ENCODE results near the gene RALGPS2.

RALGPS2 gene

DNA sequence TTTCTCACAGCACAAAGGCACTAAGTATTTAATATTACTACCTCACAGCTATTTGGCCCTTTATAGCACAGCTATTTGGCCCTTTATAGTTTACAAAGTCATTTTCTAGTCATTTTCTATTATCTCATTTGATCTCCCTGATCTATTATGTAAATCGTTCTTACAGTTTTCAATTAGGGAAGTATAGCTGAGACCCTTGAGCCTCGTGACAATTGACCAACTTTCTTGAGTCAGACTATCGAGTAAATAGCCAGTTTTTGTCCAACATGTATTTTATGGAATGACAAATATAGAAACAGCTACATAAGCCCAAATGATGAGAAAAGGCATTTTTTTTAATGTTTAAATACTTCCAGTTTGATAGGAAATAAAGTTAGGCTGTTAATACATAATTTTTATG is 152.9 kb downstream of the RALGPS2 start:
- H3K9me3 Mint-ChIP-seq (ENCODE audit: low read depth), result no peaks in the 10 kb centered on the region
- H3K27ac Mint-ChIP-seq, result no peak overlapping the region

DNA sequence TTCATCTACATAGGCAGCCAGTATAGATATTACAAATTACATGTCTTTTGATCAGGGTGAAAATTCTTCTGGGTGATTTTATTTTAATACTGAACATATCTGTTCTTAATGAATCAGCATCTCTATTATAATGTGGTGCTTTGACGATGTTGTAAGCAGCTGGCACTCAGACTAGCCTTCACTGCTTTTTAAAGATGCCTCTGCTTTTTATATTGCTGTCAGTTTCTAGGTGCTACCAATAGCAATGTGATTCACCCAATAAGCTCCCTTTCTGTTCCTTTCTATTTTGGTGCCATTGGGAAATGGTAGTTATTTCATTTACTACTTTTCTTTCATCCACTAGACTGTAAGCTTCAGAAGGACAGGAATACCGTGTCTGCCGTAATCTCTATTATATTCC is 156.9 kb downstream of the RALGPS2 start:
- H3K4me3 Mint-ChIP-seq, result no peak overlapping the region
- peaks cover 14% of the 10 kb centered on the region for H3K36me3 Mint-ChIP-seq
- no peaks in the 10 kb centered on the region for H3K27me3 Mint-ChIP-seq
- H3K9me3 Mint-ChIP-seq (ENCODE audit: low read depth), result no peaks in the 10 kb centered on the region
- no peak overlapping the region for H3K27ac Mint-ChIP-seq
- H3K4me1 Mint-ChIP-seq (ENCODE audit: low read depth), result no peaks in the 10 kb centered on the region

More for the DNA sequence above, 152.9 kb downstream of the RALGPS2 start:
- no peak overlapping the region for H3K4me3 Mint-ChIP-seq
- H3K27me3 Mint-ChIP-seq, result no peaks in the 10 kb centered on the region
- peaks cover 8% of the 10 kb centered on the region for H3K36me3 Mint-ChIP-seq
- no peaks in the 10 kb centered on the region for H3K4me1 Mint-ChIP-seq (ENCODE audit: low read depth)

DNA sequence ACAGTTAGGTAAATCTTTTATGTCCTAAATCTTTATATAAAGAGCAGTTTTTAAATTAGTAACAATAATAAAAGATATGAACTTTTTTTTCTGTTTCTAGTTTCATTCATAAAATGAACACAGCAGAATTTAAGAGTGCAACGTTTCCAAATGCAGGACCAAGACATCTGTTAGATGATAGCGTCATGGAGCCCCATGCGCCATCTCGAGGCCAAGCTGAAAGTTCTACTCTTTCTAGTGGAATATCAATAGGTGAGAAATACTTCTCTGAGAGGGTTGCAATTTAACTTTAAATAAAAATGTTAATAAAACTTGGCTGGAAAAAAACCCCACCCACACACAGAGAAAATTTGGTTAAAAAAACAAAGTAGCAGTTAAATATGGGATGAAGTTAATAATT is 160.8 kb downstream of the RALGPS2 start:
- no peak overlapping the region for H3K4me3 Mint-ChIP-seq
- no peaks in the 10 kb centered on the region for H3K9me3 Mint-ChIP-seq (ENCODE audit: low read depth)
- H3K4me1 Mint-ChIP-seq (ENCODE audit: low read depth), result no peaks in the 10 kb centered on the region
- peaks cover 12% of the 10 kb centered on the region for H3K36me3 Mint-ChIP-seq
- H3K27me3 Mint-ChIP-seq, result no peaks in the 10 kb centered on the region
- no peak overlapping the region for H3K27ac Mint-ChIP-seq

DNA sequence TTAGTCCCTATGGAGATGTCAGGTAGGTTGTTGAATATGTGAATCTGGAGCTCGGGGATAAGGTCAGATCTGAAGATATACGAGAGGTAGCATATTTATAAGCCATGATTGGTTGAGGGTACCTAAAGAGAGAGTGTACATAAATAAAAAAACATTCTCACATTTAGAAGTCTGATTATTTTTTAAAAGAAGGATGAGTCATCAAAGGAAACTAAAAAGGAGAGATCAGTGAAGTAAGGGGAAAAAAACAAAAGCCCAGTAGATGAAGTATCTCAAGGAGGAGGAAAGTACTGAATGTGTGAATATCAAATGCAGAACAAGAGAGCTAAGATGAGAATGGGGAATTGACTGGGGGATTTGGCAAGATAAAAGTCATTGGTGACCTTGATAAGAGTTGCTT is 161.5 kb downstream of the RALGPS2 start:
- Mint-ChIP-seq H3K9me3 (ENCODE audit: low read depth) (no peaks in the 10 kb centered on the region), H3K27ac (no peak overlapping the region), H3K36me3 (peaks cover 9% of the 10 kb centered on the region), H3K27me3 (no peaks in the 10 kb centered on the region), H3K4me1 (ENCODE audit: low read depth) (no peaks in the 10 kb centered on the region), H3K4me3 (no peak overlapping the region)

DNA sequence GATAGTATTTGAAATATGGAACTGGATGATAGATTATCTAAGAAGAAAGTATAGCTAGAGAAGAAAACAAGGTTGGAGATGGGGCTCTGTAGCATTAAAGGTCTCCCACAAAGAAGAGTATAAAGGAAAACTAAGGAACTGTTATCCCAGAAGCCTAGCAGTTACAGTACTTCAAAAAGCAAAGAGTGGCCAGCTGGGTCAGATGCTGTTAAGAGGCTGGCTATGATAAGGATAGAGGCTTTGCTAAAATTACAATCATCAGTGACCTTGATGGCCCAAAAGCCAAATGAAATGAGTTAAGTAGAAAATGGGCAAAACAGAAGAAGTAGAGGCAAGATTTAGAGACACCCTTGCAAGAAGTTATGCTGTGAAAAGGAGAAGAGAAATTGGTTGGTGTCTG is 170.9 kb downstream of the RALGPS2 start:
- Mint-ChIP-seq H3K27me3 (no peaks in the 10 kb centered on the region), H3K9me3 (ENCODE audit: low read depth) (peaks cover 10% of the 10 kb centered on the region), H3K4me1 (ENCODE audit: low read depth) (peaks cover 12% of the 10 kb centered on the region), H3K27ac (no peak overlapping the region), H3K36me3 (peaks cover 26% of the 10 kb centered on the region), H3K4me3 (no peak overlapping the region)

DNA sequence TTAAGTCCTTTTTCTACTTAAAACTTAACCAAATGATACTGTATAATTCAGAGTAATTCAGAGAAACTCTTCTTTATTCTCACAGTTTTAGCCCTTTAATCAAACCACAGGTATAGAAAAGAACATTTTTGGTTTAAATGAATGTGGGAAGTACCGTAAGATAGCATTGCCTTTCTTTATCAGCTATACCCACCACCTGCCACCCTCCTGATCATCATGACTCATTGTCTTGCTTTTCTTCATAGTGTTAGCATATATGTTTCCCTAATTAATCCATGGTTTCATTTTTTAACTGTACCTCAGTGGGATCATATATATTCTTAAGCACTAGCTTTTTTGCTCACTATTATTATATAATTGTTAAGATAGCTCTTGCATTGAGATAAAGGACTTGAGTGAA is 173.4 kb downstream of the RALGPS2 start:
- Mint-ChIP-seq H3K27ac (no peak overlapping the region), H3K4me3 (no peak overlapping the region), H3K27me3 (no peaks in the 10 kb centered on the region), H3K4me1 (ENCODE audit: low read depth) (peaks cover 12% of the 10 kb centered on the region), H3K36me3 (peaks cover 36% of the 10 kb centered on the region), H3K9me3 (ENCODE audit: low read depth) (peaks cover 10% of the 10 kb centered on the region)

DNA sequence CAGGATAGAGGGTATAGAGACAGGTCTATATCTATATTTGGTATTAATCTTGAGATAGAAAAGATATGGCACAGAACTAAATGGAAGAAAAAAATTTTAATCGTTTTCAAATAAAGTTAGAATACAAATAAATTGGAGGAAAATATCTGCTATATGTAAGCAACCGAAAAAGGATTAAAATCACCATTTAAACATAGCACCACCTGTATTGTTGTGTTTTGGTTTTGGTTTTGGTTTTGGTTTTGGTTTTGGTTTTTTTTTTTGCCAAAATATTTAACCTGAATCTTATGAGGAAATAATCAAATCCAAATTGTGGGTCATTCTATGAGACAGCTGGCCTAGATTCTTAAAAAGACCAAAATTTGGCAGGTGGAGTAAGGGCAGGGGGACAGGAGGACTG is 174.4 kb downstream of the RALGPS2 start:
- Mint-ChIP-seq H3K27me3 (no peaks in the 10 kb centered on the region), H3K36me3 (peaks cover 41% of the 10 kb centered on the region), H3K9me3 (ENCODE audit: low read depth) (peaks cover 10% of the 10 kb centered on the region), H3K4me3 (no peak overlapping the region), H3K27ac (no peak overlapping the region), H3K4me1 (ENCODE audit: low read depth) (peaks cover 12% of the 10 kb centered on the region)

DNA sequence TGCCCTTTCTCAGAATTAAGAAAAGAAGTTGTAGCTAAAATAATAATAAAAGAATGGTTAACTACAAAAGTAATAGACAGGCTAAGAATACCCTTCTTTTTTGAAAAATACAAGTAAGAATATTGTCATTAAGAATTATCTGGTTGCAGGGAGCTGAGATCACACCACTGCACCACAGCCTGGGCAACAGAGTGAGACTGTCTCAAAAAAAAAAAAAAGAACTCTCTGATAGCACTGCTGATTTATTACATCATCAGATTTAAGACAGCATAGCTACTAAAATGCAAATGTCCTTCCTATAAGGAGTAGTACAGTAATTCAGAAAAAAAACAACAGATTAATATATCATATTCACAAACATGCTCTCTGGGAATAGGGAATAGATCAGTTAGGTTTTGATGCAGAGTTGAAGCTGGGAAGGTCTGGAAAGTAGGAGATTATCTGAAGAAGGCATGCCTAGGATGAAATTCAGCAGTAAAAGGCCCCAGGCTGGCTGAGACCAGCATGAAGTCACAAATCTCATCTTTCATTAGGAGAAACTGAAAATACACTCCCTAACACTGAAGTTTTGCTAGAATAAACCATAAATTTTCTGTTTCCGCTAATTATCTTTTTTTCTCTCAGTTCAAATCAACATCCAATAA is 176.6 kb downstream of the RALGPS2 start:
- no peaks in the 10 kb centered on the region for H3K9me3 Mint-ChIP-seq (ENCODE audit: low read depth)
- no peaks in the 10 kb centered on the region for H3K27me3 Mint-ChIP-seq
- H3K4me1 Mint-ChIP-seq (ENCODE audit: low read depth), result peaks cover 12% of the 10 kb centered on the region
- H3K4me3 Mint-ChIP-seq, result no peak overlapping the region
- H3K36me3 Mint-ChIP-seq, result peaks cover 34% of the 10 kb centered on the region
- H3K27ac Mint-ChIP-seq, result no peak overlapping the region

DNA sequence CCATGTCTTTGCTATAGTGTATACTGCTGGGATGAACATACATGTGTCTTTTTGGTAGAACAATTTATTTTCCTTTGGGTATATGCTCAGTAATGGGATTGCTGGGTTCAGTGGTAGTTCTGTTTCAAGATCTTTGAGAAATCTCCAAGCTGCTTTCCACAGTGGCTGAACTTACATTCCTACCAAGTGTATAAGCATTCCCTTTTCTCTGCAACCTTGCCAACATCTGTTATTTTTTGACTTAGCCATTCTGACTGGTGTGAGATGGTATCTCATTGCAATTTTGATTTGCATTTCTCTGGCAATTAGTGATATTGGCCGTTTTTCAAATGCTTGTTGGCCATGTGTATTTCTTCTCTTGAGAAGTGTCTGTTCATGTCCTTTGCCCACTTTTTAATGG is 183.3 kb downstream of the RALGPS2 start:
- H3K4me1 Mint-ChIP-seq (ENCODE audit: low read depth), result no peaks in the 10 kb centered on the region

DNA sequence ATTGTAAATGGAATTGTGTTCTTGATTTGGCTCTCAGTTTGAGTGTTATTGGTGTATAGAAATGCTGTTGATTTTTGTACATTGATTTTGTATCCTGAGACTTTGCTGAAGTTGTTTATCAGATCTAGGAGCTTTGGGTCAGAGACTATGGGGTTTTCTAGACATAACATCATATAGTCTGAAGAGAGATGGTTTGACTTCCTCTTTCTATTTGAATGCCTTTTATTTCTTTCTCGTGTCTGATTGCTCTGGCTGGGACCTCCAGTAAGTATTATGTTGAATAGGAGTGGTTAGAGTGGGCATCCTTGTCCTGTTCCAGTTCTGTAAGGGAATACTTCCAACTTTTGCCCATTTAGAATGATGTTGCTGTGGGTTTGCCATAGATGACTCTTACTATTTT is 185.0 kb downstream of the RALGPS2 start:
- Mint-ChIP-seq H3K4me3 (no peak overlapping the region), H3K27me3 (no peaks in the 10 kb centered on the region), H3K27ac (no peak overlapping the region), H3K9me3 (ENCODE audit: low read depth) (no peaks in the 10 kb centered on the region), H3K36me3 (peaks cover 47% of the 10 kb centered on the region), H3K4me1 (ENCODE audit: low read depth) (no peaks in the 10 kb centered on the region)

More for the DNA sequence above, 183.3 kb downstream of the RALGPS2 start:
- Mint-ChIP-seq H3K27ac (no peak overlapping the region), H3K9me3 (ENCODE audit: low read depth) (no peaks in the 10 kb centered on the region), H3K36me3 (peaks cover 56% of the 10 kb centered on the region), H3K4me3 (no peak overlapping the region), H3K27me3 (no peaks in the 10 kb centered on the region)

DNA sequence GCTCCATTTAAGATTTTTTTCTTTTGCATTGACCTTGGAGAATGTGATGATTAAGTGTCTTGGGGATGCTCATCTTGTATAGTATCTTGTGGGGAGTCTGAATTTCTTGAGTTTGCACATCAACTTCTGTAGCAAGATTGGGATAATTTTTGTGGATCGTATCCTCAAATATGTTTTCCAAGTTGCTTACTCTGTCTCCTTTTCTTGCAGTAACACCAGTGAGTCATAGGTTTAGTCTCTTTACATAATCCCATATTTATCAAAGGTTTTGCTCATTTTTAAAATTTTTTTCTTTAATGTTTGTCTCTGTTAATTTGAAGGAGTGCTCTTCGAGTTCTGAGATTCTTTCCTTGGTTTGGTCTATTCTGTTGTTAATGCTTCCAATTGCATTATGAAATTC is 187.6 kb downstream of the RALGPS2 start:
- Mint-ChIP-seq H3K4me1 (ENCODE audit: low read depth) (no peaks in the 10 kb centered on the region), H3K36me3 (peaks cover 55% of the 10 kb centered on the region), H3K27me3 (no peaks in the 10 kb centered on the region), H3K27ac (no peak overlapping the region), H3K9me3 (ENCODE audit: low read depth) (no peaks in the 10 kb centered on the region), H3K4me3 (no peak overlapping the region)

DNA sequence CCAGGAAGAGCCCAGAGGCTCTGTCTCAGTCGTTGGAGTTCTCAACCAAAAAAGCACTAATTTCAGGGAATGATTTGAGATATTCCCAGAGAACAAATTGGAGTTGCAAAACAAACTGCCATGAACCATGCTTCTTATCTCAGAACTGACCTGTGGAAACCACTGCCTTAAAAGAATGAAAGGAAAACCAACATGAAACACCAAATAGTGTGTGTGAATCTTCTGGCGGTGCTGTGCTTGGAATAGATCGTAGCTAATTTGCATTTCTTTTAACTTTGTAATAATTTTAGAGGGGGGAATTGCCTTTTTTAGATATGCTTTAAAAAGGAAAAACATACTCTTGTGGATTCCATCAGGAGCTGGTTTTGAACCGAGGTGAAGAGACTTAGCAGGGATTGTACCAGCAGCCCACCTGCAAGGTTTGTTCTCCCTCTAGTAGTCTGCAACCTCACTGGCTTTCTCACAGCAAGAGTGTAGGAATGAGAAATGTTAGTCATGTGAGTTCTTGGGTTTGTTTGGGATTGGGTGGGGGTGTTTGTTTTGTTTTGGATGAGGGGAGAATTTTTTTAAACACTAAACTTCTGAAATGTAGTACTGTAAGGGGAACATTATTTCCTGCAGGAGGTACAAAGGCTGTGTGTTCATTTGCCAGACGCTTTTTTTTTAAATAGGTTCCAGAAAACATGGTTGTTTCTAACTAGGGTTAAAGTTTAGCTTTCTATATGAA is 191.6 kb downstream of the RALGPS2 start:
- Mint-ChIP-seq H3K4me1 (ENCODE audit: low read depth) (no peaks in the 10 kb centered on the region), H3K36me3 (peaks cover 38% of the 10 kb centered on the region), H3K9me3 (ENCODE audit: low read depth) (no peaks in the 10 kb centered on the region), H3K4me3 (no peak overlapping the region), H3K27me3 (no peaks in the 10 kb centered on the region), H3K27ac (no peak overlapping the region)

DNA sequence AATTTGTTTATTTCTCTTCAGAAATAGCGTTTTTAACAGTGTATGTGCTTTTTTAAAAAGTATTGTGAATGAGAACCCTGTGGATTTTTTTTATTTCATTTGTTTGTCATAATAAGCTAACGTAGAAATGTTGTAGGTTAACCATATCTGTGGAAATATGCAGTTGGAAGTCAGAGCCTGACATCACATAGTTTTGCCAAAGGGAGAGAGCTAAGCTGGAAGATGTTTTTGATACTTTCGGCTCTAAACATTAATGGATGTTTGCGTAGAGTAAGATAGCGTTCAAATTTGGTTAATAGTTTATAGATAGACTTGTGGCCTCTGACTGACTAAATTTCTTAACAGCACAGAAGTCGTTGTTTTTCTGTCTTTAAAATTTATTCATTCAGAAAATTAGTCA is 193.3 kb downstream of the RALGPS2 start:
- Mint-ChIP-seq H3K4me1 (ENCODE audit: low read depth) (no peaks in the 10 kb centered on the region), H3K27me3 (no peaks in the 10 kb centered on the region), H3K27ac (no peak overlapping the region), H3K4me3 (no peak overlapping the region), H3K9me3 (ENCODE audit: low read depth) (peaks cover 10% of the 10 kb centered on the region), H3K36me3 (peaks cover 31% of the 10 kb centered on the region)

DNA sequence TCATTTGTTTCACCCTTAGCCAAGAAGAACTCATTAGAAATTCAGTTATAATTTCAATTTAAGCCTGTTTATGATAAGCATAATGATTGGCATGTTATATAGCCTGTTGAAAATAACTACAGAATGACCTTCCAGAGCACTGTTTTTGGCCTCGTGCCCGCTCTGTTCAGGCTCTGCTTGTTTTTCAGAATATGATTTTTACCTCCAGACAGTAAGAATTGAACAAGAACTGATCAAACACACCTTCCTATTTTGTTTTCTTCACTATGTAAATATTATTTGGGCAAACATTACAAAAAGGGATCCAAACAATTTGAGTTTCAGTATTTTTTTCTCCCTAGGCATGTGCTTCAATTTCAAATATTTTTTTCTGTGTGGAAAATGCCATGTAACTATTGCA is 193.9 kb downstream of the RALGPS2 start:
- Mint-ChIP-seq H3K9me3 (ENCODE audit: low read depth) (peaks cover 14% of the 10 kb centered on the region), H3K4me1 (ENCODE audit: low read depth) (no peaks in the 10 kb centered on the region), H3K36me3 (peaks cover 29% of the 10 kb centered on the region), H3K4me3 (no peak overlapping the region), H3K27me3 (no peaks in the 10 kb centered on the region), H3K27ac (no peak overlapping the region)

DNA sequence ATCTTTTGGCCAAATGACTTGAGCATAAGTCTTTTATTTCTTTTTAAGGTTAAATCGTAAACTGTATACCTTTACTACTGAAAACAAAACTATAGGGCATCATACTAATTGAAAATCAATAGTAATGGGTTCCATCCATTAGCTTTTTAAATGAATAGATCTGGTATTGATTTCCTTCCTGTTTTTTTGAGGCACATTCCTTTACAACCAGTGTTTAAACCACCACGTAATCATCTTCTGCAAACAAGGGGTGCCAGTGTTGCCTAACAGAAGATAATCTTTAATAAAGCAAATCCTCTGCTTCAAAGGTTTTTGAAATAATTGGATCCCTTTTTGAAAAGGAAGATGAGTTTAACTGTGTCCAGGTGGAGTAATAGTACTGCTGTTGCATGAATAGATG is 194.5 kb downstream of the RALGPS2 start:
- Mint-ChIP-seq H3K9me3 (ENCODE audit: low read depth) (peaks cover 20% of the 10 kb centered on the region), H3K4me3 (no peak overlapping the region), H3K27ac (no peak overlapping the region), H3K4me1 (ENCODE audit: low read depth) (no peaks in the 10 kb centered on the region), H3K27me3 (no peaks in the 10 kb centered on the region), H3K36me3 (peaks cover 26% of the 10 kb centered on the region)

DNA sequence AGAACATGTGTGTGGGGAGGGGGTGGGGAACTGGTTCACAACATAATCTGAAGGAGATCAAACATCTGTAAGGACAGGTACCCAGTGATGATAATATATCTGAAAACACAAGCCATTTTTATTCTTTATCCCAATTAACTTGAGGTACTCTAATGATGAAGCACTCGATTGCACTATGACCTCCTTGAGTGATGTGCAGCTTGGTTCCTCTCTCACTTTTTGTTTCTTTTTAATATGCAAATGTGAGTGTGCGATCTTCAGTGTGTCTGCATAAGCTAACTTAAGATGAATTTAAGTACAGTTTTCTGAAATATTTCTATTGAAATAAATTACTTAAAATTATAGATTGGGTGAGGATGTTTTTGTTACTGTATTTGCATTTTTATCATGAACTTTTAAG is 196.5 kb downstream of the RALGPS2 start:
- no peak overlapping the region for H3K4me3 Mint-ChIP-seq
- no peaks in the 10 kb centered on the region for H3K27me3 Mint-ChIP-seq
- H3K9me3 Mint-ChIP-seq (ENCODE audit: low read depth), result peaks cover 30% of the 10 kb centered on the region
- H3K4me1 Mint-ChIP-seq (ENCODE audit: low read depth), result no peaks in the 10 kb centered on the region
- H3K27ac Mint-ChIP-seq, result no peak overlapping the region
- H3K36me3 Mint-ChIP-seq, result peaks cover 20% of the 10 kb centered on the region

Measured in activated naive CD8-positive, alpha-beta T cell (primary cell).